HUDEP-2 (cell line): ENCODE measurements around the gene MAFG.

ENCODE experiments used
- DNase-seq, 76 experiments: peaks; one replicate each; lab custom pipeline; 2025; ENCODE audit not compliant: unreplicated experiment in 76 of 76; lab: John Stamatoyannopoulos, UW

MAFG gene

DNA sequence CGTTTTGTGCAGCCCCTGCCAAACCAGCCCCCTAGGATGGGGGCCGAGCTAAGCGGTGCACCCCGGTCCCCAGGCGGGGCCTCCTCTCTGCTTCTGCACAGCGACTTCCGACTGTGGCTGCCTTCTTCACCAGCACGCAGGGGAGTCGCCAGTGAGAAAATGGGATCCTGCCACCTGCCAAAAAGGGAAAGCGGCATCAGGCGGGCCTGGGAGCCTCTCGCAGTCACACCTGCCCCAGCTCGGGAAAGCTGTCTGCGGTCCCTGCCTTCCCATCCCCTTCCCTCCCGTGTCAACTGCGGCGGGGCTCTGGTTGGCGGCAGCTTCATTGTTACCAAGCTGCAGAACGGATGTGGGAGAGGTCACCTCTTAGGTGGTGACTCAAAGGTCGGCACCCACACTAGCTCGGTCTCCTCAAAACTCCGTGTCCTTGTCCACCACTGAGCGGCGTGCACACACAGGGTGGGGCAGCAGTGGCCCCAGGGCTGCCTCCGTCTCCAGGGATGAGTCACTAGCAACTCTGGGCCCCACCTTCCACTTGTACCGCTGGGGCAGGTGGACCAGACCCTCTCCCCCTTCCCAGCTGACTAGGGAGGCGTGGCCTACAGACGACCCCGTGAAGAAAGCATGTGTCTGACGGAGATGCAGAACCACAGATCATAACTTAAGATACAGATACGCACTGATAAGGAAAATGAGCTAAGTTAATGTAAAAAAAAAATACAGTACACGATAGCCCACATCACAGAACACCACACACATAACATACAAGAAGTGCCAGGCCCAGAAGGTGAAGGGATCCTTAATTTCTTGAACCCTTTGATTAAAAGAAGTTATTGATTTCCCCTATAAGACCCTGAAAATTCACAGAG, 14.9 kb downstream of the MAFG start:
- DNase-seq: peak in 63 of 76 experiments; percentile 6 to 85 (median 47)

DNA sequence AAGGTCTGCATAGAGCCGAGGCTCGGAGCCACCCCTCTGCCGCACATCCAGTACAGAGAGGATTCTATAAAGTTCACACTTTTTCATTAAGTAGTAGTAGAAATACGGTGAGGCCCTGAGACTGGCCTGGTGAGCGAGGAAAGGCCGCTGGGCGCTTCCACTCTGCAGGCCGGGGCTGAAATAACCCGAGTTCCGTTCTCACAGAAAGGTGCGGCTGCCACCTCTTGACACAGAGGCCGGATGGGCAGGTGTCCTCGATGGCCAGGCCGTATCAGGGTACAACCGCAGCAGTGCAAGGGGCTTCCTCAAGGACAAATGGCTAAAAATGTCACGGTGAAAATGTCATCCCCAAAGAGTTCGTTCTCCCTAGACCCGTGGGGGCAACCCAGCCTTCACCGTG, 15.6 kb downstream of the MAFG start:
- DNase-seq: no peak

DNA sequence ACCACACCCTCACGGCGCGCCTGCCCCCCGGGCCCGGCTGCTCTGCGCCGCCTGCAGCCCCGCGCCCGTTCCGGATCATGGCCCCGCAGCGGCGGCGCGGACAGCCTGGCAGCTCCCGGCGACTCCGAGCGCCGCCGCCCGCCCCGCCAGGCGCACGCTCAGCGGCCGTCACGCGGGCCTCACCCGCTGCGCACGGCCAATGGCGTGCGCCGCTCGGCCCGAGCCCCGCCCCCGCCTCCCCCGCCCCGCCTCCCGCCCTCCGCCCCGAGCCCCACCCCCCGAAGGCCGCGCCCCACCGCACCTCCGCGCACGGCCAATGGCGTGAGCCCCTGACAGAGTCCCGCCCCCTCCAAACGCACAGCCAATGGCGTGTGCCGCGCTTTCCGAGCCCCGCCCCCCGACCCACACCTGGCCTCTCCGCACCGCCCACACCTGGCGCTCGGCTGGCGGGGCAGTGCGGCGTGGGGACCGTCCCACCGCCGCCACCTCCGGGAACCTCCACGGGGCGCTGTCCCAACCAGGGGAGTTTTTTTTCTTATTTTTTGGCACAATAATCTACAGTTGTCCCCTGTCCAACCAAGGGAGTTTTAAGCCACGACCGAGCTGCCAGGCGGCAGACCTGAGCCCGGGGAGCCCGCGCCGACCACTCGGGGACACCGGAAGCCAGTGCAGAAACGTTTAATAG, 16.1 kb downstream of the MAFG start, which contains the start of gene PCYT2:
PCYT2 (minus strand) TSS at position 123 of the 685 bp plus-strand sequence; CDS start at position 79, 44 bp downstream.
- DNase-seq: peak in 72 of 76 experiments; percentile 10 to 92 (median 78)

DNA sequence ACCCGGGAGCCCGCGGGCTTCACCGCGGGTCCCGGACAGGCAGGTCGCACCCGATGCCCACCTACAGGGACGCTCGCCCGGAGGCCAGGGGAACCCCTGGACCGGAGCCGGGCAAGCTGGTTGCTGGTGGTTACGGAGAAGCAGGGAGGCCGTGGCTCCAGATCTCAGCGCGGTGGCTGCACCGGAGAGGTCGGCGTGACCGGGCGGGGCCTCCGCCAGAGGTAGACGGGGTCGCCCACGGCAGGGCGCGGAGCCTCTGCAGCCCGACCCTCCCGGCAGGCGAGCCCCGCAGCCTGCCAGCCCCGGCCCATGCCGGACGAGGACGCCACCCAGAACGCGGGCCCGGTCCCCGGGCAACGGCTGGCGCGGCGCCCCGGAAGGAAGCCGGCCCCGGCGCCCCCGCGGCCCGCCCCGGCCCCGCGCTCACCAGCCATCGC, 16.7 kb downstream of the MAFG start:
- peak in 3 of 76 experiments; percentile 25 to 45 (median 45) for DNase-seq

DNA sequence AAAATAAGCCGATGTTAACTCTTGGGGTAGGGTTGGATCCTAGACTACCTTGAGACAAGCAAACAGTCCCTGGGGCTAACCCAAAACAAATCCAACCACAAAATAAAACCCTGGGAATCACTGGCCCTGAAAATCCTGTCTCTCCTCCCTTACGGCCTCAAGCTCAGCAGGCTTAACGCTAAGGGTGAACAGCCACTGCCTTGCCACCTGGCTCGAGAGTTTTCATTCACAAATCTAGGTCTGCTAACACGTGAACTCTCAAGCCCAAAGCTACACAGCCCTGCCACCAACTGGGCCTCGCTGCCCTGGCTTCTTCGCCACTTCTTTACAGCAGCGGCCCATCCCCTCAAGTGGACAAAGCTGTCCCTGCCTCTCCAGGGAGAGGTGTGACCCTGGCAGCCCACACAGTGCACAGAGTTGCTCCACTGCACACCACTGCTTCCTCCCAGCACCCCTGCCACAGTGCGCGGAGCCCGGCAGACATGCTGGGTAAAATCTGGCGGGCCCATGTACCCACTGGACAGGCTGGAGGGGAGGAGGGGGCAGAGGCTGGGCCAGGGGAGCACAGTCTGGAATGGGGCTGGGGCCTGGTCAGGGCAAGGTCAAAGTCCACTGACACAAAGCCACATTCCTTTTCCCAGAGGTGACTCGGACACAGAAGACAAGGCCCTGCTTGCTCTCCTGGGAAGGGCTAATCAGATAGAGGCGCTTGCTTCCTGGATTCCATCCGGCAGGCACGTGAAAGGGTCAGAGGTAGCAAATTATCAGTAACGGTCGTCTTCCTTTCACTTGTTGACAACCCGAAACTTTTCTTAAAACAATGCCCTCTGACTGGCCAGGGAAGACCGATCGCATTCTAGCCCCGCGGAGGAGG, 17.3 kb downstream of the MAFG start:
- peak in 3 of 76 experiments; percentile 9 to 20 (median 13) for DNase-seq

DNA sequence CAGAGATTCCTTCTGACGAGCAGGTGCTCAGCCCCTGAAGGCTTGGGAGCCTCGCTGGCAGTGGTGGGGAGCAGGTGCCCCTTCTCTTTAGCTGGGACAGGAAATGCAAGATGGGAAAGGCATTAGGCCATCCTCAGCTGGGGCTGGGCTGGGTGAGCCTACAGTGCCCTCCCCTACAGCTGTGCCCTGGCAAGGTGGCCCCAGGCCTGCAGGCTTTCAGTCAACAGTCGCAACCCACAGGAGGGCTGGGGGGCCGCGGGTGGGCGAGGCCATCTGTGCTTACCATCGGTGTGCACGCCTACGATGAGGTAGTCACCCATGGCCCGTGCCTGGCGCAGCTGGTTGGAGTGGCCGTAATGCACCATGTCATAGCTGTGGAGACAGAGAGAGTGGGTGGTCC, 18.3 kb downstream of the MAFG start:
- no peak for DNase-seq

DNA sequence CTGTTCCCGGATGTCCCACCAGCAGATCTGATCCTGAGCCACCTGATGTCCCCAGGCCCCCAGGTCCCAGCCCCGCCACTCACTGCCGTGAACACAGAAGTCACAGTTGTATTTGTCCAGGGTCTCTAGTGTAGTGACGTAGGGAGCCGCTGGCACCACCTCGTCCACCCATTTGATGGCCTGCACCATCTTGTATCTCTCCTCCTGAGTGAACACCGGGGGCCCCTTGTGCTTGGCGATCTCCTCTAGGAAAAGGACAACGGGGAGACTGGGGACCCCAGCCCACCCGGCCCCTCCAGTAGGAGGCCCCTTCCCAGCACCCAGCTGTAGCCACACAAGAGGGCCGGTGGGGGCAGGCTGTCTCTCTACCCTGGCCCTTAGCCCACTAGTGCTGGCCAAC, 18.7 kb downstream of the MAFG start:
- DNase-seq: no peak

DNA sequence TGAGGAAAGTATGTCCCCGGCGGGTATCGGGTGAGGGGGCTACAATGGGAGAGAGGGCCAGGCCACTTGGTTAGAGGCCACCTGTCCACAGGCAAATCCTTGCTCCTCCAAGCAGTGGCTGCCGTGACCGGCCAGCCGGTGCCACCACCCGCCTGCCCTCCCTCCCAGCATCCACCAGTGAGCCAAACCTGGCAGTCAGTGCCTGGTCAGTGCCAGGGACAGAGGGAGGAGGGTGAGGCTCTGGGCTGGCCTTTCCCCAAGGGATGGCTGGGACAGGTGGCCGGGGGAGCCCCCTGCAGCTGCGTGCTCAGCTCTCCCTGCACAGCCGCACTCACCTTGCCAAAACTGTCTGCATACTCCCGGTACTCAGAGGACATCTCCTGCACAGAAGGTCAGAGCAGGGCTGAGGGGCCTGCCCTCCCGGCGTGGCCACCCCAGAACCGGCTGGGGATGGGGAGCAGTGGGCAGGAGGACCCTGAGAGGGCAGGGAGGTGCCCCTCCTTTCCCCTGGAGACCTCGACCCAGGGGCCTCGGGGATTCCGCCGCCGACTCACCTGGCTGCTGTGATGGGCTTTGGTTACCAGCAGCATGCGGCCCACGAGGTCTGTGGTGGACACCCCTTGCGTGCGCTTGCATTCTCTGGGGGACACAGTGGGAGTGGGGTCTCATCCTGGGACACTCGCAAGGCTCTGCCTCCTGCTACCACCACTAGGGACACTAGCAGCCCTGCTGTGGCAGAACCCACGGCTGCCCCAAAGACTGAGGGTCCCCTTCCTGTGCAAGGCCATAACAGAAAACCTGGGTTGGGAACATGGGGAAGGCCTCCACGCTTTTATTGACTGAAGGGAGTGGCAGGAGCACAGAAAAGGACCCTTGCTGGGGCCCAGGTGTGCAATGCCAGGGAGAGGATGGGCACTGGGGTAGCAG, 20.1 kb downstream of the MAFG start:
- DNase-seq: no peak

DNA sequence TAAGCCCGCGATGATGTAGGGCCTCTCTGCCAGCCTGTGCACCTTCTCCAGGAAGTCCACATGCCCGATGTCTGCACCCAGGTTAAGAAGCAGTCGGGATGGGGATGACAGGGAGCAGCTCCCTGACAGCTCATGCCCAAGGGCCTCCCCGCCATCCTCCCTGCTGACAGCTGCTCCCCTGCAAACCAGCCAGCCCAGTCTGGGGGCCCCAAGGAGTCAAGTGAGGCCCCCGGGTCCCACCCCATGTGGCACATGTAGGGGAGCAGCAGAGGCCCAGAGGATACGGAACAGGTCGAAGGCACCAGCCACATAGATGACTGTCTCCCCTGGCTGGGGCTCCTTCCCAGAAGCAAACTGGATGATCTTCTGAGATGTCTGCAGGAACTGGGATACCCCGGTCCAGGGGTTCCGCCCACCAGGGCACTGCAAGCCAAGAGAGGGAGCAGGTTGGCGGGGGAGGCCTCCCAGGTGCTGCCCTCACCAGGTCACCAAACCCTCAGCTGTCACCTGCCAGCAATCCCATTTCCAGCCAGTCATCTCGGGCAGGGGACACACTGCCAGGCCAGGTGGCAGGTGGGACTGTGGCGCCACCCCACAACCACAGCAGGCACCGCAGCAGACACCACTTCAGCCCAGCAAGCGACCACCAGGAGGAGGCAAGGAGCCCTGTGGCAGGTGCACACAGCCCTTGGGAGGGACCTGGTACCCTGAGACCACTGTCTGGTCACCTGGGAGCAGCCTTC, 20.9 kb downstream of the MAFG start:
- peak in 12 of 76 experiments; percentile 10 to 27 (median 16) for DNase-seq

DNA sequence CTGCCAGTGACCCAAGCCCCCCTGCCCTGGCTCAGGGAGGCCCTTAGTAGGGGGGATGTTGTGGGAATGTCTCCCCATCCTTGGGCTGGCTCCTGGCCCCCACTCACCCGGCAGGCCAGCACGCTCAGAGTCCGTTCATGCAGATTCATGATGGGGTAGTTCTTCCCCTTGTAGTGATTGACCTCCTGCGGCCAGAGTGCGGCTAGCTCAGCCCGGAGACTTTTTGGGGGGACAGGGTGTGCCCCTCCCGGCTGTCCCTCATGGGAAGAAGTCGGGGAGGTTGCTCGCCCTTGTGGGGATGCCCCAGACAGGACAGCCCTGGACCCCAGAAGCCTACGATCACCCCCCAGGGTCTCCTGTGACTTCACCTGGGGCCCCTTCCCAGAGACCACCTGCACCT, 21.5 kb downstream of the MAFG start:
- DNase-seq: no peak

DNA sequence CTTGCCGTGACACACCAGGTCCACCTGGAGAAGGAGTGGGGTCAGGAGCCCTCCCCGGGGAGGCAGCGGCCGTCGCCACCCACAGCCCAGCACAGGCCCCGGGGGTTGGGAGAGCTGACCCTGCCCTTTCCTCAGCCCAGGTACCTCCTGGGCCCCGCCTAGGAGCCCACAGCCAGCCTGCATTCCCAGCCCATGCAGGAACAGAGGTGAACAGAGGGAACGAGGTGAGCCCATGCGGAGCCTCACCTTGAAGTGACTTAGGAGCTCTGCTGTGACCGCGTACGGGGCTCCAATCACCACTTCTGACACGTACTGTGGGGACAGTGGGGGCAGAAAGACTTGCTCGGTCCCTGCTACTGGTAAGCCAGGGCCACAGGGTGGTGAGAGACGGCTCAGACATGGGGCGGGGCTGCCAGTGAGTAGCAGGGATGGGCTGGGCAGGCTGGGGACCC, 22.1 kb downstream of the MAFG start:
- no peak for DNase-seq

DNA sequence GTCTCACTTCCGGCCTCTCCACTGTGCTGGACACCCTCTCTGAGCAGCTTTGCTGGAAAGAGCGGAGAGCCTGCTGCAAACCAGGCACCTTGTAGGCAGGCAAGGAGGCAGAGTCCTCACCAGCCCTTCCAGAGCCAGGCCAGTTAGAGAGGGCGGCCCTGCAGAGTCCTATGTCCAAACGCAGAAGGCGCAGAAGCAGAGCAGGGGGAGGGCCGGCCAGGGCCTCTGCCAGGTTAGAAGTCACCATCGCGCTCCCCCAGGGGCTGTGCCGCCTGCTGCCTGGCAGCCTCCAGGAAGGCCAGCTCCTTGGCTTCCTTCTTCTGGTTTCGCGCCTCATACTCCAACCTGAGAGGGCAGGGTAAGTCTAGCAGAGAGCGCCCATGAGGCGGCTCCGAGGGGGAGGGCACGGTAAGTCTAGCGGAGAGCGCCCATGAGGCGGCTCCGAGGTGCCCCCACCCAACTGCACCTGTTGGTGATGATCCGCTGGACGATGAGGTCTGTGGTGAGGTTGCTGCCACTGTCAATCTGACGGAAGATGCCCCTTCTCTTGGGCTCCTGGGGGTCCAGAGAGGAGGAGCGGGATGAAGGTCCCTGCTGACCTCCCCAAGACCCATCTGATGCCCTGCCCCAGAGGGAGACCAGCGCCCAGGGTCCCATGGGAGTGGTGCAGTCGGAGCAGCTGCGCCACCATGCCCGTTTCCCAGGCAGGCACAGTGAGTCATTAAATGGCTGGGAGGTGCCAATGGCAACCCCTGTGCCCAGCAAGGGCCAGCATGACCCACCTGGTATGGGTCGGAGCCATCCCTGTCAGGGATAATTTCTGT, 22.7 kb downstream of the MAFG start:
- no peak for DNase-seq

DNA sequence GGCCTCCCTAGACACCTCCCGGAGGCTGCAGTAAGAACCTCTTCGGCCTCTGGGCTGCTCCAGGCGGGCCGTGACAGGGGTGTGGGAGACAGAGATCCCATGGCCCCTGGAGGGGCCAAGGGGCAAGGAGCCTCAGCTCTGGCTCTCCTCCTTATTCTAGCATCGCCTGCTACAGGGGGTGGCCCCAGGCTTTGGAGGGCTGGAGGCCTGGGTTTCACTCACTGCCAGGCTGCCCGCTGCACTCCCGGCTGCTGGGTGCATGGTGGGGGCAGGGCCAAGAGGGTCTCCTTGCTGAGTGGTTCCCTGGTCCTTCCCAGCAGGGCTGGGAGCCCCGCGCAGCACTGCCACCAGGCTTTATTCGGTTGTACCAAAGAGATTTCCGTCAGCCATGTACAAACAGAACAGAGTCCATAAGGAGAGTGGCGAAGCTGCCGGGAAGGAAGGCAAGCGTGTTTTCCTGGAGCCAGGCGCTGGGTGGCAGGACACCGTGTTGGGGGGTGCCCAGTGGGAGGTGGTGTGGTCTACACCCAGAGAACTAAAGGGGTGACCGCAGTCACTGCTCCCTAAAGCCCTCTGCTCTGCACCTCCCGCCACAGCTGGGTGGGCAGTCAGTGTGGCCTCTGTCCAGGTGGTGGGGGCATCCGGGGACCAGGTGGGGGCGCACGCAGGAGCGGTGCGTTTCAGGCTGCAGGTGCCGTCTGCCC, 23.5 kb downstream of the MAFG start:
- DNase-seq: no peak

DNA sequence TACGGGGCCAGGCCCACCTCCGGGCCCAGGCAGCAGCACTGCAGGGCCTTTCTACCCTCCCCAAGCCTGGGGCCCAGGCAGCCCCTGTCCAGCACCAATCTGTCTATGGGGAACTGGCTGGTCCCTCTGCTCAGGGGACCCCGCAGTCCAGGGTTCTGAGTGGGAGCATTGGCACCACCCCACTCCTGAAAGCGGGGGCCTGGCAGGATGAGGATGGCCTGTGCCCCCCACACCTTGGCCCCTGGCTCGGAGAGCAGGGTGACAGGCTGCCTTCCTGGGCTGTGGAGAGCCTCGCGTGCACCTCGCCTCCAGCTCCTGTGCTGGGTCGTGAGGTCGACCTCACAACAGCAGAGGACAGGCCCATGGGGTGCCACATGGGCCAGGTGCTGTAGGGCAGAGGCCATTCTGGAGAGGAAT, 24.1 kb downstream of the MAFG start:
- no peak for DNase-seq

DNA sequence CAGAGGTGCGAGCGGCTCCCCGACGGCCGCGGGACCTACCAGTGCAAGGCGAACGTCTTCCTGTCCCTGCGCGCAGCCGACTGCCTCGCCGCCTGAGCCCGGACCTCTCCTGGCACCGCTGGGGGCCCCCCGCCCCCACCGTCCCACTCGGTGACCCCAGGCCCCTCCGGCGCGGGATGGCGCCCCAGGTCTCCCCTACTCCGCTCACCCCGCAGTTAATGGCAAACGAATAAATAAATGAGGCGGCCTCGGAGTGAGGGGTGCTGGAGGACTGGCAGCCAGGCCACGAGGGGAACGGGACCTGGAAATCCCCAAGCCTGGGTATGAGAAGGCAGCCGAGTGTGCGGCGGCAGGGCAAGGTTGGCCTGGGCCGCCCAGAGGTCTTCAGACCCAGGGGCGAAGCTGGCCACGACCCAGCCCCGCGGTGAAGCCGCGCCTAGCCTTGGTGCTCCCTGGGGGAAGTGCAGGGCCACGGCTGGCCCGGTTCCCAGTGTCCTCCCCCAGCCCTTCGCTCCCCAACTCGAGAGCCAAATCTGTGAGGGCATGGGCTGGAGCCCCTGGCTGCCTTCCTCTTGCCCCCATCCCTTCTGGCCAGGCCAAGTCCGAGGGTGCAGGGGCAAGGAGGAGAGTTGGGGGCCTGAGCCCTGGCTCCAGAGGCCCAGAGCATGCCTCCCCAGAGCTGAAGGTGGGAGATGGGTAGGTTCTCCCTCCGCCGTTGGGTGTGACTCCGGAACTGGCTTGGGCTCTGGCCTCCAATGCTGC, 24.7 kb downstream of the MAFG start:
- DNase-seq: peak in 2 of 76 experiments; percentile 9 to 43

DNA sequence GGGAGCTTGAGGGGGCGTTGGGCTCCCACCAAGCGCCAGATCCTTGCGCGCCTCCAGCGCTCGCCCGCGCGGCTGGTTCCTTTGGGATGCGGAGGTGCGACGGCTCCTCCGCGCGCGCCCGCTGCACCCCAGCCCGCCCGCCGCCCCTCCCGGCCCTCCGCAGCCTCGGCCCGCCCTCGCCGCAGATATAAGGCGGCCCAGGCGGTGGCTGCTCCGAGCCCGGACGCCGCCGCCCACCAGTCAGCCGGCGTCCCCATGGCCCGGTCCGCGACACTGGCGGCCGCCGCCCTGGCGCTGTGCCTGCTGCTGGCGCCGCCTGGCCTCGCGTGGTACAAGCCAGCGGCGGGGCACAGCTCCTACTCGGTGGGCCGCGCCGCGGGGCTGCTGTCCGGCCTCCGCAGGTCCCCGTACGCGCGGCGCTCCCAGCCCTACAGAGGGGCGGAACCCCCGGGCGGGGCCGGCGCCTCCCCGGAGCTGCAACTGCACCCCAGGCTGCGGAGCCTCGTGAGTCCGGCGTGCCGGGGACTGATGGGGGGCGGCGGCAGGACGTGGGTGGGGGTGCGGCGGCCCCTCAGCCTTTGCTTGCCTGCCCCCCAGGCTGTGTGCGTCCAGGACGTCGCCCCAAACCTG, 25.4 kb downstream of the MAFG start, which contains the start of gene NPB:
NPB (plus strand) TSS at position 216 of the 630 bp plus-strand sequence; CDS start at position 256, 40 bp downstream.
- peak in 45 of 76 experiments; percentile 8 to 75 (median 44) for DNase-seq
